Measurements from ENCODE around the gene TMEM54. TPM values are rescaled to one million over a fixed set of nuclear protein-coding genes. Genes with fewer than 3 reads are reported as not detected.
A peak's percentile ranks its signal among the peaks of the same experiment; 100 is the strongest.
"Not testable (repeated sequence)": the region's sequence is repeated elsewhere in the genome, so short reads cannot be mapped to it uniquely, and the experiment has no call there.

The TMEM54 gene
- total RNA-seq, 2 donors from 2014 or later = 40.2 to 41.2 TPM

GRCh38 chr1:32917521-32917920, 16.3 kb upstream of the TMEM54 start:
- intact Hi-C loops (cut with DNase I) = no loop called here
- WGBS, 2 donors = 57 to 75% methylated on average over 6 to 7 of the region's 7 CpGs
- H3K4me1 ChIP-seq = no peaks in the 10 kb centered on the region
- H3K27ac ChIP-seq = no peak overlapping the region
- TF ChIP-seq POLR2A (IDR thresholded peaks at IDR 0.05) = no peak
- no peak for TF ChIP-seq CTCF (IDR thresholded peaks at IDR 0.05)
- H3K36me3 ChIP-seq (replicated peaks in 1 of 2; ENCODE audit: insufficient read depth in 1 of 2, low read depth in 2 of 2) = no peaks in the 10 kb centered on the region
- DNase-seq (no peak), ATAC-seq (no peak)
- H3K27me3 ChIP-seq = no peaks in the 10 kb centered on the region
- no peaks in the 10 kb centered on the region for H3K9me3 ChIP-seq
- H3K4me3 ChIP-seq = no peak overlapping the region

GRCh38 chr1:32915766-32916706, 14.8 kb upstream of the TMEM54 start:
- DNase-seq = no peak
- Histone ChIP-seq H3K9me3 (no peaks in the 10 kb centered on the region), H3K4me1 (no peaks in the 10 kb centered on the region), H3K4me3 (no peak overlapping the region), H3K27ac (no peak overlapping the region), H3K36me3 (replicated peaks in 1 of 2; ENCODE audit: insufficient read depth in 1 of 2, low read depth in 2 of 2) (no peaks in the 10 kb centered on the region), H3K27me3 (no peaks in the 10 kb centered on the region)
- TF ChIP-seq POLR2A (IDR thresholded peaks at IDR 0.05) = no peak
- TF ChIP-seq CTCF (IDR thresholded peaks at IDR 0.05) = no peak
- ATAC-seq = no peak
- 86 to 90% methylated on average over 12 of the region's 12 CpGs for WGBS, 2 donors
- intact Hi-C loops (cut with DNase I) = no loop called here

- H3K36me3 ChIP-seq (replicated peaks in 1 of 2; ENCODE audit: insufficient read depth in 1 of 2, low read depth in 2 of 2) = no peaks in the 10 kb centered on the region
- intact Hi-C loops (cut with DNase I) = no loop called here
- 84 to 89% methylated on average over 5 of the region's 5 CpGs for WGBS, 2 donors
- H3K4me1 ChIP-seq = peaks cover 1% of the 10 kb centered on the region
- no peak overlapping the region for H3K27ac ChIP-seq
- ATAC-seq = no peak
- DNase-seq = no peak
- H3K9me3 ChIP-seq = no peaks in the 10 kb centered on the region
- no peak overlapping the region for H3K4me3 ChIP-seq
- TF ChIP-seq POLR2A (IDR thresholded peaks at IDR 0.05) (no peak), CTCF (IDR thresholded peaks at IDR 0.05) (no peak)
- H3K27me3 ChIP-seq = no peaks in the 10 kb centered on the region
Measured at GRCh38 chr1:32910319-32910718, 9.1 kb upstream of the TMEM54 start.

- 37 to 40% methylated on average over 4 of the region's 4 CpGs for WGBS, 2 donors
- H3K9me3 ChIP-seq = no peaks in the 10 kb centered on the region
- intact Hi-C loops (cut with DNase I) = no loop called here
- H3K4me1 ChIP-seq = peaks cover 19% of the 10 kb centered on the region
- TF ChIP-seq POLR2A (IDR thresholded peaks at IDR 0.05) (no peak), CTCF (IDR thresholded peaks at IDR 0.05) (no peak)
- no peaks in the 10 kb centered on the region for H3K27me3 ChIP-seq
- no peak for DNase-seq
- H3K27ac ChIP-seq = no peak overlapping the region
- H3K4me3 ChIP-seq = no peak overlapping the region
- no peak for ATAC-seq
- H3K36me3 ChIP-seq (replicated peaks in 1 of 2; ENCODE audit: insufficient read depth in 1 of 2, low read depth in 2 of 2) = no peaks in the 10 kb centered on the region
Measured at GRCh38 chr1:32907435-32907834, 6.2 kb upstream of the TMEM54 start.

GRCh38 chr1:32906654-32907053, 5.5 kb upstream of the TMEM54 start:
- DNase-seq = no peak
- ATAC-seq = no peak
- H3K4me3 ChIP-seq = no peak overlapping the region
- no peaks in the 10 kb centered on the region for H3K36me3 ChIP-seq (replicated peaks in 1 of 2; ENCODE audit: insufficient read depth in 1 of 2, low read depth in 2 of 2)
- H3K4me1 ChIP-seq = peaks cover 20% of the 10 kb centered on the region
- intact Hi-C loops (cut with DNase I) = no loop called here
- no peak overlapping the region for H3K27ac ChIP-seq
- 89 to 92% methylated on average over 7 of the region's 7 CpGs for WGBS, 2 donors
- TF ChIP-seq CTCF (IDR thresholded peaks at IDR 0.05) = no peak
- TF ChIP-seq POLR2A (IDR thresholded peaks at IDR 0.05) = no peak
- no peaks in the 10 kb centered on the region for H3K9me3 ChIP-seq
- H3K27me3 ChIP-seq = no peaks in the 10 kb centered on the region

- Histone ChIP-seq H3K4me1 (peaks cover 26% of the 10 kb centered on the region), H3K27ac (peak overlapping the region in 1 of 4 donors; percentile 60)
- WGBS, 2 donors = 84 to 88% methylated on average over 10 of the region's 10 CpGs
- H3K36me3 ChIP-seq (replicated peaks in 1 of 2; ENCODE audit: insufficient read depth in 1 of 2, low read depth in 2 of 2); ATAC-seq; H3K27me3 ChIP-seq; H3K9me3 ChIP-seq; H3K4me3 ChIP-seq; DNase-seq; intact Hi-C loops (cut with DNase I): not testable (repeated sequence)
Measured at GRCh38 chr1:32905588-32905987, 4.4 kb upstream of the TMEM54 start.
